ENCODE results near the gene TRPM3. TPM values are rescaled to one million over a fixed set of nuclear protein-coding genes. Genes with fewer than 3 reads are reported as not detected.

The TRPM3 gene
- total RNA-seq, 1 experiment from 2014 or later: not detected

DNA sequence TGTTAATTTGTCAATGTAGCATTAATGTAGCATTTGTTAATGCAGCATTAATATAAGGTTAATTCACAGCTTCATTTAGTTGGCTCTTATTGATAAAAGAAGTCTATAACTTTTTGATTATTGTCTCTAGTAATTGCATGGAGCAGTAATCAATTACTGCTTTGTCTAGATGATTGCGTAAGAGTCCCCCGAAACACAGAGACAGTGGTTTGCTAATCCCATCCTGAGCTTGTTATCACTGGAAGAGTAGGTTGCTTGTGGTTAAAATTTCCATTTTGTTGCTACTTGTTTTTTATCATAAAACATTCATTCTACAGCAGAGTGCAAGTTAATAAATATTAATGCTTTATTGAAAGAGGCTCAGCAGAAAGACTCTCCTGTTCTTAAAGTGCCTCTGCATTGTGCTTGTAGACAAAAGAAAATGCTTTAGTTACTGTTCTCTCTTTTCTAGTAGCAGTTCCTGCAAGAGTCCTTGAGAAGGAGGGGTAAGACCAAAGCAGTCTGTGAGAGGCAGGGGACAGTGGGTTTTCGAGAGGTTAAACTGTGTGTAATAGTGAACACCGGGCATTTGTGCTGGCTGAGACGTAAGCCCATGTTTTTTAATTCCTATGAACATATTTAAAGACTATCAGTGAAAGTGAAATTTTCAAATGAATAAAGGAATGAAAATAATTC lies 291.7 kb downstream of the TRPM3 start:
- in situ Hi-C loops (cut with HindIII; ENCODE audit: low pct_unique_long_range_greater_than_20kb, low sequenced_read_pairs): no loop called here
- CTCF ChIA-PET: no interaction called here
- Histone ChIP-seq H3K27ac (ENCODE audit: low read length) (no peak overlapping the region), H3K27me3 (ENCODE audit: control insufficient read depth, insufficient read depth, low read length) (no peaks in the 10 kb centered on the region), H3K9me3 (ENCODE audit: control insufficient read depth, insufficient read depth, low read depth, low read length) (no peaks in the 10 kb centered on the region), H3K4me1 (ENCODE audit: control insufficient read depth, insufficient read depth, low read length) (no peaks in the 10 kb centered on the region), H3K36me3 (ENCODE audit: control insufficient read depth, insufficient read depth, low read length) (no peaks in the 10 kb centered on the region), H3K4me3 (ENCODE audit: low read depth in 2 of 2, low read length in 2 of 2) (no peak overlapping the region)
- TF ChIP-seq, protein P1, sequence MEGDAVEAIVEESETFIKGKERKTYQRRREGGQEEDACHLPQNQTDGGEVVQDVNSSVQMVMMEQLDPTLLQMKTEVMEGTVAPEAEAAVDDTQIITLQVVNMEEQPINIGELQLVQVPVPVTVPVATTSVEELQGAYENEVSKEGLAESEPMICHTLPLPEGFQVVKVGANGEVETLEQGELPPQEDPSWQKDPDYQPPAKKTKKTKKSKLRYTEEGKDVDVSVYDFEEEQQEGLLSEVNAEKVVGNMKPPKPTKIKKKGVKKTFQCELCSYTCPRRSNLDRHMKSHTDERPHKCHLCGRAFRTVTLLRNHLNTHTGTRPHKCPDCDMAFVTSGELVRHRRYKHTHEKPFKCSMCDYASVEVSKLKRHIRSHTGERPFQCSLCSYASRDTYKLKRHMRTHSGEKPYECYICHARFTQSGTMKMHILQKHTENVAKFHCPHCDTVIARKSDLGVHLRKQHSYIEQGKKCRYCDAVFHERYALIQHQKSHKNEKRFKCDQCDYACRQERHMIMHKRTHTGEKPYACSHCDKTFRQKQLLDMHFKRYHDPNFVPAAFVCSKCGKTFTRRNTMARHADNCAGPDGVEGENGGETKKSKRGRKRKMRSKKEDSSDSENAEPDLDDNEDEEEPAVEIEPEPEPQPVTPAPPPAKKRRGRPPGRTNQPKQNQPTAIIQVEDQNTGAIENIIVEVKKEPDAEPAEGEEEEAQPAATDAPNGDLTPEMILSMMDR (IDR thresholded peaks at IDR 0.05): no peak
- TF ChIP-seq, protein P2, sequence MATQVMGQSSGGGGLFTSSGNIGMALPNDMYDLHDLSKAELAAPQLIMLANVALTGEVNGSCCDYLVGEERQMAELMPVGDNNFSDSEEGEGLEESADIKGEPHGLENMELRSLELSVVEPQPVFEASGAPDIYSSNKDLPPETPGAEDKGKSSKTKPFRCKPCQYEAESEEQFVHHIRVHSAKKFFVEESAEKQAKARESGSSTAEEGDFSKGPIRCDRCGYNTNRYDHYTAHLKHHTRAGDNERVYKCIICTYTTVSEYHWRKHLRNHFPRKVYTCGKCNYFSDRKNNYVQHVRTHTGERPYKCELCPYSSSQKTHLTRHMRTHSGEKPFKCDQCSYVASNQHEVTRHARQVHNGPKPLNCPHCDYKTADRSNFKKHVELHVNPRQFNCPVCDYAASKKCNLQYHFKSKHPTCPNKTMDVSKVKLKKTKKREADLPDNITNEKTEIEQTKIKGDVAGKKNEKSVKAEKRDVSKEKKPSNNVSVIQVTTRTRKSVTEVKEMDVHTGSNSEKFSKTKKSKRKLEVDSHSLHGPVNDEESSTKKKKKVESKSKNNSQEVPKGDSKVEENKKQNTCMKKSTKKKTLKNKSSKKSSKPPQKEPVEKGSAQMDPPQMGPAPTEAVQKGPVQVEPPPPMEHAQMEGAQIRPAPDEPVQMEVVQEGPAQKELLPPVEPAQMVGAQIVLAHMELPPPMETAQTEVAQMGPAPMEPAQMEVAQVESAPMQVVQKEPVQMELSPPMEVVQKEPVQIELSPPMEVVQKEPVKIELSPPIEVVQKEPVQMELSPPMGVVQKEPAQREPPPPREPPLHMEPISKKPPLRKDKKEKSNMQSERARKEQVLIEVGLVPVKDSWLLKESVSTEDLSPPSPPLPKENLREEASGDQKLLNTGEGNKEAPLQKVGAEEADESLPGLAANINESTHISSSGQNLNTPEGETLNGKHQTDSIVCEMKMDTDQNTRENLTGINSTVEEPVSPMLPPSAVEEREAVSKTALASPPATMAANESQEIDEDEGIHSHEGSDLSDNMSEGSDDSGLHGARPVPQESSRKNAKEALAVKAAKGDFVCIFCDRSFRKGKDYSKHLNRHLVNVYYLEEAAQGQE (IDR thresholded peaks at IDR 0.05; ENCODE audit: insufficient read depth in 1 of 2, low read depth in 2 of 2, low read length in 1 of 2): no peak
- TF ChIP-seq POLR2AphosphoS5 (IDR thresholded peaks at IDR 0.05; ENCODE audit: low read depth, low read length): no peak
- TF ChIP-seq TCF7L2 (IDR thresholded peaks at IDR 0.05; ENCODE audit: low read depth, low read length): no peak
- no peak for TF ChIP-seq SIN3A (IDR thresholded peaks at IDR 0.05; ENCODE audit: borderline replicate concordance, insufficient read depth, low read depth, low read length)
- ATAC-seq (no peak), DNase-seq (ENCODE audit: low read depth, low spot score) (no peak)
- no TSS peak for BruUV-seq (replicated peaks)
- intact Hi-C loops (cut with micrococcal nuclease; ENCODE audit: unreplicated experiment): no loop called here
- POLR2A ChIA-PET: no interaction called here

- TF ChIP-seq, protein P2 (IDR thresholded peaks at IDR 0.05; ENCODE audit: insufficient read depth in 1 of 2, low read depth in 2 of 2, low read length in 1 of 2): no peak
- TF ChIP-seq, protein P1 (IDR thresholded peaks at IDR 0.05): no peak
- TF ChIP-seq TCF7L2 (IDR thresholded peaks at IDR 0.05; ENCODE audit: low read depth, low read length) (no peak), SIN3A (IDR thresholded peaks at IDR 0.05; ENCODE audit: borderline replicate concordance, insufficient read depth, low read depth, low read length) (no peak), POLR2AphosphoS5 (IDR thresholded peaks at IDR 0.05; ENCODE audit: low read depth, low read length) (no peak)
- Histone ChIP-seq H3K27me3 (ENCODE audit: control insufficient read depth, insufficient read depth, low read length) (no peaks in the 10 kb centered on the region), H3K27ac (ENCODE audit: low read length) (no peak overlapping the region), H3K4me3 (ENCODE audit: low read depth in 2 of 2, low read length in 2 of 2) (no peak overlapping the region), H3K9me3 (ENCODE audit: control insufficient read depth, insufficient read depth, low read depth, low read length) (no peaks in the 10 kb centered on the region), H3K4me1 (ENCODE audit: control insufficient read depth, insufficient read depth, low read length) (no peaks in the 10 kb centered on the region), H3K36me3 (ENCODE audit: control insufficient read depth, insufficient read depth, low read length) (no peaks in the 10 kb centered on the region)
- intact Hi-C loops (cut with micrococcal nuclease; ENCODE audit: unreplicated experiment): no loop called here
- BruUV-seq (replicated peaks): no TSS peak
- ChIA-PET CTCF (no interaction called here), POLR2A (no interaction called here)
- in situ Hi-C loops (cut with HindIII; ENCODE audit: low pct_unique_long_range_greater_than_20kb, low sequenced_read_pairs): no loop called here
- ATAC-seq (no peak), DNase-seq (ENCODE audit: low read depth, low spot score) (no peak)
Measured at GRCh38 chr9:70826562-70826961, 294.9 kb downstream of the TRPM3 start.

All from Panc1 (cell line).